Central memory CD4-positive, alpha-beta T cell (primary cell): ENCODE data around the gene PIWIL4.
"Not testable (repeated sequence)": the region's sequence is repeated elsewhere in the genome, so short reads cannot be mapped to it uniquely, and the experiment has no call there.

ENCODE experiments used
- DNase-seq: peaks from one replicate; pipeline ENCODE4 v3.0.0; 2022

The PIWIL4 gene

DNA sequence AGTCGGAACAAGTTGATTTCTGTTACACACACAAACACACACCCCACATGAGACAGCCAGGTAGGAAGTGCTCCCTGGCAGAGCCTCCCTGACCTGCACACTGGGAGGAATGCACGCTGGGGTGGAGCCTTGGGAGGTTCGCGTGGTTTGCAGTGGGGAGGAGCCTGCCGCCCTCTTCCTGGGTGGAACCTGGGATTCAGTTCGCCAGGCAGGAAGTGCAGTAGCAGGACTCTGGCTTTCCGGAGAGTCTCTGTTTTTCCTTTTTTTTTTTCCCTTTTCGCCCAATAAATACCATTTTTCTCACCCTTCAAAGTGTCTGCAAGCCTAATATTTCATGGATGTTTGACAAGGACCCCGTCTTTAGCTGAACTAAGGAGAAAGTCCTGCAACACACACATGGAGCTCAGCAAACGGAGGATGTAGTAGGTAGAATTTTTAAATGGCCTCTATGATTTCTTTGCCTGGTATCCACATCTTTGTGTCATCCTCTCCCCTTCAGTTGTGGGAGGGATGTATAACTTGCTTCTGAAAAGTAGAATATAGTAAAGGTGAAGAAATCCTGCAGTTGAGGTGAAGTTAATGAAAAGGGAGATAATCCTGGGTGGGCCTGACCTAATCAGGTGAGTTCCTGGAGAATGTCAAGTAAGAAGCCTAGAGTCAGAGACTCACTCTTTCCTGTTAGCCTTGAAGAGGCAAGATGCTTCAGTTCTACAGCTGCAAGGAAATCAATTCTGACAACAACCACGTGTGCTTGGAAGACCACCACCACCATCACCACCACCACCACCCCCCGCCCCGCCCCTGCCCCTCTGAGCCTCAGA, 72.9 kb downstream of the PIWIL4 start:
- DNase-seq: no peak

- DNase-seq: no peak
Measured at GRCh38 chr11:94641167-94641761, 74.1 kb downstream of the PIWIL4 start.

GRCh38 chr11:94643186-94643585, 76.0 kb downstream of the PIWIL4 start:
- not testable (repeated sequence) for DNase-seq

- DNase-seq: no peak
Measured at GRCh38 chr11:94647926-94648325, 80.8 kb downstream of the PIWIL4 start.

DNA sequence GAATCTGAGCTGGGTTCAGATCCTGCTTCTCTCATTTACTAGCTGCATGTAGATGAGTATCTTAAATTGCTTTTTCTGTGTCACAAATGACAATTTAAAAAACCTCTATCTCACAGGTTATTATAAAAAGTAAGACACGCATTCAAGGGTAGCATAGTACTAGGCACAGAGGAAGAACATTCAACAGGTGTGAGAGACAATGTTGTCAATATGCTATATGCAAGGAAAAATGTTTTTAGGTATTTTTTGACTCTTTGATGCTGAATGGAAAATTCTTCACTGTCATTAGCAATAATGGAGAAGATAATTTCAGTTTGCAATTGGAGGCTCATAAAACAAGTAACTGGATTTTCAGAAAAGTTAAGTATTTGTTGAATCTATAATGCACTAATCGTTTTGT, 81.6 kb downstream of the PIWIL4 start:
- no peak for DNase-seq

DNA sequence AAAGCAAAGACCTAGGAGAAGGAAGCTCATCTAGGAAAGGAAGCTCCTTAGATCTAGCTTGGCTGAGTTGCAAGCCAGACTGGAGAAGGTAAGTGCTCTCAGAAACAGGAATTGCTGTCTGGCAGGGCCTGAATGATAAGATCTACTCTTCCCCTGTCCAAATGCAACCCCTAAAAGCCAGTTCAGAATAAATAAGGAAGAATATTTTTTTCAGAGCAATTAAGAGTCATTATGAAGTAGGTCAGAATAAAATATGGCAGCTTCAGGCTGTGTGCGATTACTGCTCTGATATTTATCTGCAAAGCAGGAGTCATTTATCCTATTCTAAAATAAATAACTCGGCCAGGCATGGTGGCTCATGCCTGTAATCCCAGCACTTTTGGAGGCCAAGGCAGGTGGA, 82.1 kb downstream of the PIWIL4 start:
- DNase-seq: no peak

DNA sequence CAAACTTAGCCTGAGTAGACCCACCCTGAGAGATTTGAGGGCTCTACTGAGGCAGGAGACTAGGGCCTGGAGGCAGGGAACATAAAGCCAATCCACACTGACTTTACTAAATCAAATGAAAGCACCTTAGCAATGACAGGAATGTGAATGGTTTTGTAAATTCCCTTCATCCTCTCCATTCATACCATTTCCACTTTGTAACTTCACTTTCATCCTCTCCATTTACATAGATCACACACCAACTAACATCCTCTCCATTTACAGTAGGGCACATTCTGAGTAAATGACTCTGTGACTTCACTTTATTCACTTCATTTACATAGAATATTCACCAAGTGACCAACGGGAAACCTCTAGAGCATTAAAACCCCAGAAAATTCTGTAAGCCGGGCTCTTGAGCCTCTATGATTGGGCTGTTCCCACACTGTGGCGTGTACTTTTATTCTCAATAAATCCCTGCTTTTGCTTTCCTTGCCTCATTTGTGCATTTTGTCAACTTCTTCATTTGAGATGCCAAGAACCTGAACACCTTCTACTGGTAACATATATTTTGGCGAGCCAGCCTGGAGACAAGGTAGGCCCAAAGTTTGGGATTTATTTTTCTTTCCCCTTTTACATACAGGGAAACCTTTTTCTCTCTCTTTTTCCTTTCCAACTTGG, 82.9 kb downstream of the PIWIL4 start:
- no peak for DNase-seq

- no peak for DNase-seq
Measured at GRCh38 chr11:94650756-94651155, 83.6 kb downstream of the PIWIL4 start.

DNA sequence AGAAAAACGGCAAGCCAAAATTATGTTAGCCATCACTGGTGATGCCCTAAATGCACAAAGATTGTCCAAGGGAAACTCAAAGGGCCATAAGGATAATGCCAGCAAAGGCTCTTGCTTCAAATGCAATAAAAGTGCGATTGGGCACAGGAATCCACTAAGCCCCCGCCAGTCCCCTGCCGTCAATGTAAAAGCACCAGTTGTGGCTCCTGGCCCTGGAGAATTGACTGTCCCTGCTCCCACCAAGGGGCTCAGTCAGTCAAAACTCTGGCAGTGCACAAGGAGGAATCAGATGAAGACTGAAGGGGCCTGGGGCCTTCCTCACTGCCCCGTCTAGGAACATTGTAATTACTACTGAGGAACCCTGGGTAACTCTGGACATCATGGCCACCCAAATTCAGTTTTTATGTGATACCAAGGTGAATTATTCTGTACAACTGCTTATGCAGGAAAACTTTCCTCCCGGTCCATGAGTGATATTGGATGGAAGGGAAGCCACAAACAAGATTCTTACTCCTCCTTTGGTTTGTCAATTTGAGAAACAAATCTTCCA, 85.6 kb downstream of the PIWIL4 start:
- DNase-seq: no peak

GRCh38 chr11:94653561-94653960, 86.4 kb downstream of the PIWIL4 start:
- DNase-seq: no peak

- DNase-seq: no peak
Measured at GRCh38 chr11:94654201-94654600, 87.0 kb downstream of the PIWIL4 start.

DNA sequence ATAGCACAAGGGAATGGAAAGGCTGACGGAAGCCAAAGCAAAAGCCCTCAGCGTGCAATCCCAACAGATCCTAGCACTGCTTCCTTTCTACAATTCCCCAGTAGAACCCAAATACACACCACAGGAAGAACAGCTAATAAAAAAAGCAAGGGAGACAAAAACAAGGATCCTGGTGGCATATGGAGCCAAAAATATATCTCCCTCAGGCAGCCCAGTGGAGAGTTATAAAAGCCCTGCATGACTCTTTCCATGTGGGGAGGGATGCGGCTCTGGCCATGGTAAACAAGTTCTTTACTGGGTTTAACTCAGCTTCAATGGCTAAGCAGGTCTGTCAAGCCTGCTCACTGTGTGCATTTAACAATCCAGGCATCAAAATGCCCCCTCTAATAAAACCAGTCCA, 88.1 kb downstream of the PIWIL4 start:
- DNase-seq: no peak

GRCh38 chr11:94655956-94656355, 88.8 kb downstream of the PIWIL4 start:
- no peak for DNase-seq

GRCh38 chr11:94656968-94657367, 89.8 kb downstream of the PIWIL4 start:
- DNase-seq: no peak

DNA sequence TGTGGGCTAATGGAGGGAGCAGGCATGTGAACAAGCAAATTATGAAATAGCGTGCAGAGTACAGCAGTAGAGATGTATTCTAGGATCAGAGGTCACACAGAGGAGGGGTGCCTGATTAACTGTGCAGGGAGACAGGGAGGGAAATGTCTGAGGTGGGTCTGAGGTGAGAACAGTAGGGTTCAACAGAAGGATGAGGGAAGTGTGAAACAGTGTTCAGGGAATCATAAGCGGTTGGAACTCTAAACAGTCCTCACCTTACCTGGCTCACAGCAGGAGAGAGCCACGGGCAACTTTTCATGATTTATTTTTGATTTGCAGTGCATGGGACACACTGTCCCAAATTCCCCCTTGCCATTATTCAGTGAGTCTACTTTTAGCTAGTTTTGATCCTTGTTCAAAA, 90.5 kb downstream of the PIWIL4 start:
- DNase-seq: no peak

- DNase-seq: no peak
Measured at GRCh38 chr11:94658386-94658785, 91.2 kb downstream of the PIWIL4 start.

DNA sequence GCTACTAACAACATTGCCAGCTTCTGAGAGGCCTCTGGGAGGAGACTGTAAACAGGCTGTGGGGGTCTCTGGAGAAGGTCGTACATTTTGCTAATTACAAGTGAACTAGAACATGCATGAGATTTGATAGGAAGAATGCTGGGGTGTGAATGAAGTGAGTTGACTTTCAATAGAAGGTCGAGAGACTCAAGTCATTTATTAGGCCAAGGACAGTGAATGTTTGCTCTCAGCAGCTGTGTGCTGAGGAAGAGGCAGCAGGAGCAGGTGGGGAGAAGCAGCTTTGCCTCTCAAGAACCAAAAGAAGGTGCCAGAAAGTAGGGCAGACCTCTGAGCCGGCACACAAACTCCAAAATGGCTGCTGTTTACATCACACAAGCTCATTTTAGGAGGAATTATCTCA, 91.7 kb downstream of the PIWIL4 start:
- no peak for DNase-seq

- no peak for DNase-seq
Measured at GRCh38 chr11:94661444-94661843, 94.3 kb downstream of the PIWIL4 start.

- DNase-seq: no peak
Measured at GRCh38 chr11:94662065-94662779, 95.1 kb downstream of the PIWIL4 start.

DNA sequence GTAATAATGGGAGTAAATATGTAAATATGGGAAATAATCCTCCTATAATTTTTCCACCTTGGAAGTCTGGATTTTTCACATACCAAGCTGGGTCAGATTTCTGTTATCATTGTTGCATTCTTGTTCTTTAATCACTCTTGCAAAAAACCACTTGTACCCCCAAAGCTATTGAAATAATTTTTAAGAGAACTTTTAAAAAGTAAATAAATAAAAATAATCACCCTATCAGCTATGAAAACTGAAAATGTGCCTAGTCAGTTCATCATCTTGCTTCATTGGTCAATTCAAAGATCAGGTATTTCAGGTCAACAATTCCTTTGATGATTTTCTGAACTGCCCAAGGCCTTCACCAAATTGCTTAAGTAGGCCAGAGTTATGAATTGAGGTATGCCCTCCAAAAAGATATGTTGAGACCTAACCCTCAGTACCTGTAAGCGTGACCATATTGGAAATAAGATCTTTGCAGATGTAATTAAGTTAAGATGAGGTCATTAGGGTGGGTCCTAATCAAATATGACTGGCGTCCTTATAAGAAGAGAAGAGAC, 95.8 kb downstream of the PIWIL4 start:
- no peak for DNase-seq

- no peak for DNase-seq
Measured at GRCh38 chr11:94664346-94664745, 97.2 kb downstream of the PIWIL4 start.

DNA sequence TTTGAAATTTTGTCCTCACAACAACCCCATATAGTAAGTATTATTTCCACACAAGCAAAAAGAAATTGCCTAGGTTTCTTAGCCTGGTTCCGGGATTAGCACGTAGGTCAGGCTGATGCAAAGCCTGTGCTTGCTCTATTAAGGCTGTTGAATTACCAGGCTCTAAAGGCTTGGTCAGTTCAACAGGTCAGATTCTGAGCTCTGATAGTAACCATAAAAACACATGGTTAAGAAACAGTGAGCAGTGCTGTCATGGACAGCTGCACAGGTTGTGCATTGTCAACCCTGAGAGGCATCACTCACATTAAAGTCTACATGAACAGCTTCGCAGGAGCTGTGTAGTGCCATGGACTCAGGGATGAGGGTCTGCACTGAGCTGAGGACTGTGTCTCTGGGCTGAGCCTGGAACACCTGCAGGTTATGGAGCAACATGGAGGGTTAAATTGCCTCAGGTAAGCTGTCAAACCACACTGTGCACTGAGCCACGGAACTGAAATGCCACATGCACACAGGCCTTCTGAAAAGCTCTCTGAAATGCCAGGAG, 98.0 kb downstream of the PIWIL4 start:
- no peak for DNase-seq
